Astrocyte (in vitro differentiated cells and primary cell): ENCODE measurements around the gene MYEOV. TPM values are rescaled to one million over a fixed set of nuclear protein-coding genes. Genes with fewer than 3 reads are reported as not detected.

Source experiments
- DNase-seq: peaks from one replicate; pipeline ENCODE4 v3.0.0-alpha.2; 2010; ENCODE audit warnings: low read depth
- FAIRE-seq: peaks from 2 replicates; lab custom pipeline; 2011; peaks lifted over from hg19 to GRCh38; lab: Jason Lieb, UNC
- H2AFZ ChIP-seq: 2 replicates; pipeline ENCODE4 v1.6.0; 2012; ENCODE audit warnings: low read depth, low read length, inconsistent platforms
- H3K27ac ChIP-seq: 2 replicates; pipeline ENCODE4 v1.5.1; 2011; ENCODE audit warnings: low read depth, low read length, inconsistent platforms
- H3K27me3 ChIP-seq: 2 replicates; pipeline ENCODE4 v1.6.0; 2011; ENCODE audit warnings: low read length, inconsistent platforms; ENCODE audit not compliant: insufficient read depth
- H3K36me3 ChIP-seq: 2 replicates; pipeline ENCODE4 v1.5.1; 2011; ENCODE audit warnings: low read length, inconsistent platforms; ENCODE audit not compliant: insufficient read depth
- H3K4me1 ChIP-seq: 2 replicates; pipeline ENCODE4 v1.5.1; 2011; ENCODE audit warnings: low read length, inconsistent platforms; ENCODE audit not compliant: insufficient read depth
- H3K4me2 ChIP-seq: 2 replicates; pipeline ENCODE4 v1.6.0; 2012; ENCODE audit warnings: low read length, inconsistent platforms
- H3K4me3 ChIP-seq: 2 replicates; pipeline ENCODE4 v1.5.1; 2011; ENCODE audit warnings: low read depth, mild to moderate bottlenecking, low read length, inconsistent platforms; ENCODE audit not compliant: insufficient read depth
- H3K79me2 ChIP-seq: 2 replicates; pipeline ENCODE4 v1.6.0; 2012; ENCODE audit warnings: mild to moderate bottlenecking, low read length, inconsistent platforms; ENCODE audit not compliant: insufficient read depth
- H3K9ac ChIP-seq: 2 replicates; pipeline ENCODE4 v1.6.0; 2012; ENCODE audit warnings: mild to moderate bottlenecking, low read length, inconsistent platforms
- H3K9me3 ChIP-seq: 2 replicates; pipeline ENCODE4 v1.5.1; 2012; ENCODE audit warnings: low read depth, mild to moderate bottlenecking, low read length, inconsistent platforms; ENCODE audit not compliant: insufficient read depth
- H4K20me1 ChIP-seq: 2 replicates; pipeline ENCODE4 v1.6.0; 2012; ENCODE audit warnings: low read length, inconsistent platforms; ENCODE audit not compliant: insufficient read depth
- H3K27ac Mint-ChIP-seq: one replicate; pipeline ENCODE4 v1.8.0; 2021; ENCODE audit warnings: mild to moderate bottlenecking, mixed read lengths; ENCODE audit not compliant: unreplicated experiment
- H3K27me3 Mint-ChIP-seq: one replicate; pipeline ENCODE4 v1.8.0; 2021; ENCODE audit warnings: low read depth, mixed read lengths; ENCODE audit not compliant: unreplicated experiment
- H3K36me3 Mint-ChIP-seq: one replicate; pipeline ENCODE4 v1.8.0; 2021; ENCODE audit warnings: low read depth, mixed read lengths; ENCODE audit not compliant: unreplicated experiment
- H3K4me1 Mint-ChIP-seq: one replicate; pipeline ENCODE4 v1.8.0; 2021; ENCODE audit warnings: low read depth, mixed read lengths; ENCODE audit not compliant: unreplicated experiment
- H3K4me3 Mint-ChIP-seq: one replicate; pipeline ENCODE4 v1.8.0; 2021; ENCODE audit warnings: mild to moderate bottlenecking, moderate library complexity, mixed read lengths; ENCODE audit not compliant: unreplicated experiment
- H3K9me3 Mint-ChIP-seq: one replicate; pipeline ENCODE4 v1.8.0; 2021; ENCODE audit warnings: mild to moderate bottlenecking, mixed read lengths; ENCODE audit not compliant: unreplicated experiment
- EZH2 ChIP-seq: IDR thresholded peaks from 2 replicates; pipeline ENCODE4 v1.6.1; 2012; ENCODE audit warnings: mild to moderate bottlenecking, low read length, inconsistent platforms; ENCODE audit not compliant: insufficient read depth
- total RNA-seq: library from RNA; stranded (reverse); gene quantifications from 2 replicates; pipeline ENCODE4 v1.2.1, GENCODE V29; 2021
- TF ChIP-seq, protein P1 (sequence below): IDR thresholded peaks from 2 replicates; pipeline ENCODE4 v1.5.1; 2011; ENCODE audit warnings: low read depth, mild to moderate bottlenecking, inconsistent platforms, low read length, moderate library complexity; ENCODE audit not compliant: insufficient read depth

Gene MYEOV
- total RNA-seq, 1 donor from 2014 or later = not detected

DNA sequence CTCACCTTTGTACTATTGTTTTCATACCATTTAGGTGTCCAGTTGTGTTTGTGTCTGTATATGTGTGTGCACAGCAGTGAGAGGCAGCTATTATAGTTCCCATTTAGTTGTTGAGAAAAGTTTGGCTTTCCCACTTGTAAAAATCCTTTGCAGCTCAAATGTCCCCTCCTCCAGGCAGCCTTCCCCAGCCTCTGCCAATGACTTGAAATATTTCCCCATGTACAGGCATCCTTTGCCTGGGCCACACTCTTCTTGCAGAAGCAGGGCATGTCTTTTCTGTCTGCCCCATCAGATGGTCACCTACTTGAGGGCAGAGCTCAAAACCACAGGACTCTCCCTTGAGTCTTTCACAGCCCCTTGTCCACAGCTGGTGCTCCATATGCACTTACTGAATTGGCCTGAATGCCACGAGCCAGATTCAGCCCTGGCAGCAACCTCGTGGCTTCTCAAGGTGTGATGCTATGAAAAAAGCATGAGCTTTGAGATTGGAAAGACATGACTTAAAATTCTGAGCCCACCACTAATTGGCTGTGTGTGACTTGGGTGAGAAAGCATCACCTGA is 39.3 kb downstream of the MYEOV start:
- Histone ChIP-seq H3K27me3 (no peaks in the 10 kb centered on the region), H4K20me1 (no peaks in the 10 kb centered on the region), H3K9ac (no peak overlapping the region), H3K27ac (no peak overlapping the region), H2AFZ (no peak overlapping the region), H3K9me3 (no peaks in the 10 kb centered on the region), H3K4me1 (peaks cover 9% of the 10 kb centered on the region), H3K36me3 (no peaks in the 10 kb centered on the region), H3K4me3 (no peak overlapping the region), H3K79me2 (no peaks in the 10 kb centered on the region), H3K4me2 (no peak overlapping the region)
- H3K36me3 Mint-ChIP-seq = no peaks in the 10 kb centered on the region
- no peak overlapping the region for H3K4me3 Mint-ChIP-seq
- no peak overlapping the region for H3K27ac Mint-ChIP-seq
- H3K9me3 Mint-ChIP-seq = no peaks in the 10 kb centered on the region
- TF ChIP-seq EZH2 = no peak
- TF ChIP-seq, protein P1, sequence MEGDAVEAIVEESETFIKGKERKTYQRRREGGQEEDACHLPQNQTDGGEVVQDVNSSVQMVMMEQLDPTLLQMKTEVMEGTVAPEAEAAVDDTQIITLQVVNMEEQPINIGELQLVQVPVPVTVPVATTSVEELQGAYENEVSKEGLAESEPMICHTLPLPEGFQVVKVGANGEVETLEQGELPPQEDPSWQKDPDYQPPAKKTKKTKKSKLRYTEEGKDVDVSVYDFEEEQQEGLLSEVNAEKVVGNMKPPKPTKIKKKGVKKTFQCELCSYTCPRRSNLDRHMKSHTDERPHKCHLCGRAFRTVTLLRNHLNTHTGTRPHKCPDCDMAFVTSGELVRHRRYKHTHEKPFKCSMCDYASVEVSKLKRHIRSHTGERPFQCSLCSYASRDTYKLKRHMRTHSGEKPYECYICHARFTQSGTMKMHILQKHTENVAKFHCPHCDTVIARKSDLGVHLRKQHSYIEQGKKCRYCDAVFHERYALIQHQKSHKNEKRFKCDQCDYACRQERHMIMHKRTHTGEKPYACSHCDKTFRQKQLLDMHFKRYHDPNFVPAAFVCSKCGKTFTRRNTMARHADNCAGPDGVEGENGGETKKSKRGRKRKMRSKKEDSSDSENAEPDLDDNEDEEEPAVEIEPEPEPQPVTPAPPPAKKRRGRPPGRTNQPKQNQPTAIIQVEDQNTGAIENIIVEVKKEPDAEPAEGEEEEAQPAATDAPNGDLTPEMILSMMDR = no peak
- H3K27me3 Mint-ChIP-seq = peaks cover 20% of the 10 kb centered on the region
- FAIRE-seq (no peak), DNase-seq (no peak)
- H3K4me1 Mint-ChIP-seq = no peaks in the 10 kb centered on the region

DNA sequence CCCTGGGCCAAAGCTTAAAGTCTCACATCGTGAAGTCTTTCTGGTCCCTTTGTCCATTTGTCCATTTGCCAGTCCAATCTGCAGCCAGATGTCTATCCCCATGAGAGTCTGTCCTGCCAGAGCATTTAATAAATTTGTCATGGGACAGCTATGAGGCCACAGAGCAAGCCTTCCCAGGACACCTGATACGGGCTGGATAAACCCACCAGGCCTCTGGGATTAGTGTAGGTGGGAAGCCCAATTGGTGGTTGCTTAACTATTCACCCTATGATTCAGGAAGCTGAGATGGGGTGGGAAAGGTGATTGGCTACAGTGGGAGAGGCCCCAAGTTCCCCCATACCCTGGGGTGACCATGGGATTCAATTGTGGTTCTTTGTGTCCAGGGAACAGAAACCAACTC is 39.9 kb downstream of the MYEOV start:
- DNase-seq (no peak), FAIRE-seq (no peak)
- H3K4me1 Mint-ChIP-seq = no peaks in the 10 kb centered on the region
- Histone ChIP-seq H3K79me2 (no peaks in the 10 kb centered on the region), H3K4me2 (no peak overlapping the region), H3K27me3 (no peaks in the 10 kb centered on the region), H2AFZ (no peak overlapping the region), H3K27ac (no peak overlapping the region), H3K4me1 (peaks cover 9% of the 10 kb centered on the region), H3K4me3 (no peak overlapping the region), H3K9me3 (no peaks in the 10 kb centered on the region), H4K20me1 (no peaks in the 10 kb centered on the region), H3K9ac (no peak overlapping the region), H3K36me3 (no peaks in the 10 kb centered on the region)
- H3K27ac Mint-ChIP-seq = no peak overlapping the region
- no peak overlapping the region for H3K4me3 Mint-ChIP-seq
- H3K27me3 Mint-ChIP-seq = peaks cover 20% of the 10 kb centered on the region
- H3K9me3 Mint-ChIP-seq = no peaks in the 10 kb centered on the region
- H3K36me3 Mint-ChIP-seq = no peaks in the 10 kb centered on the region
- TF ChIP-seq EZH2 = no peak
- TF ChIP-seq, protein P1 = no peak

DNA sequence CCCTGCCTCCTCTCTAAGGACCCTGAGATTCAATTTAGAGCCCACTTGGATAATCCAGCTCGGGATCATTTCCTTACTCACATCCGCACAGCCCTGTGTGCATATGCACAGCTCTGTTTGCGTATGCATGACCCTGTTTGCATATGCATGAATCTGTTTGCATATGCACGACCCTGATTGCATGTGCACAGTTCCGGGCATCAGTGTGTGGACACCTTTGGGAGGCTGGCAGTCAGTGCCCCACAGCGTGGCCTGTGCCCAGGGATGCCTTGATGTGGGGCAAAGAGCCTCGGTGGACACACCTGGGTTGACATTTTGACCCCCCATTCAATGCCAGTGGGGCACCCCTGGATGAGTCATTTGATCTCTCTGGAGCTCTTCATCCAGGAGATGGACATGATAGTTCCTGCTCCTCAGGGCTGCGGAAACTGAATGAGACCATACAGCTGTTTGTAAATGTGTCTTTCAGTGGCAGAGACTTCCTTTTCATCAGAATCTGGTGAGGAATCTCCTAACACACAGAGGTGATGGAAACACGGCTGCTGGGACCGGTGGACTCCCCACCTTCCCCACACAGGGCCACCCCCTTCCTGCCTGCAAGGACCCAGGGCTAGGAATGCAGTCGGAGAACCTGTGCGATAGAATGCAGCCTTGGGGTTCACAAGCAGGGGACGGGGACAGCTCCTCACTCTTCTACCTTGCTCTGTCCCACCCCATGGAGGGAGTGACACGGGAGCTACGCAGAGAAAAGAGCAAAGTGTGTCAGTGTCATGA is 41.2 kb downstream of the MYEOV start:
- FAIRE-seq = no peak
- H3K27me3 Mint-ChIP-seq = peaks cover 20% of the 10 kb centered on the region

More for the DNA sequence above, 41.2 kb downstream of the MYEOV start:
- H3K36me3 ChIP-seq = no peaks in the 10 kb centered on the region
- H3K27me3 ChIP-seq = no peaks in the 10 kb centered on the region
- Mint-ChIP-seq H3K4me1 (no peaks in the 10 kb centered on the region), H3K36me3 (peaks cover 2% of the 10 kb centered on the region), H3K27ac (no peak overlapping the region), H3K4me3 (no peak overlapping the region), H3K9me3 (peaks cover 7% of the 10 kb centered on the region)
- no peak overlapping the region for H3K27ac ChIP-seq
- peaks cover 9% of the 10 kb centered on the region for H3K4me1 ChIP-seq
- no peak overlapping the region for H3K9ac ChIP-seq
- no peaks in the 10 kb centered on the region for H4K20me1 ChIP-seq
- H3K79me2 ChIP-seq = no peaks in the 10 kb centered on the region
- no peaks in the 10 kb centered on the region for H3K9me3 ChIP-seq
- no peak overlapping the region for H2AFZ ChIP-seq
- TF ChIP-seq, protein P1 = no peak
- TF ChIP-seq EZH2 = no peak
- no peak overlapping the region for H3K4me3 ChIP-seq
- H3K4me2 ChIP-seq = no peak overlapping the region
- DNase-seq = no peak
